Skeletal muscle satellite cell (primary cell): Measurements from ENCODE around the gene ANKRD34A.

ENCODE experiments used
- H3K27me3 ChIP-seq: 2 replicates; pipeline ENCODE4 v1.7.0; 2013; ENCODE audit warnings: low read length; ENCODE audit not compliant: control insufficient read depth, insufficient read depth
- H3K36me3 ChIP-seq: 2 replicates; pipeline ENCODE4 v1.7.0; 2013; ENCODE audit warnings: mild to moderate bottlenecking, control low read depth, low read length; ENCODE audit not compliant: insufficient read depth
- H3K4me1 ChIP-seq: 2 replicates; pipeline ENCODE4 v1.7.0; 2013; ENCODE audit warnings: low read length; ENCODE audit not compliant: control insufficient read depth, insufficient read depth
- H3K4me2 ChIP-seq: 2 replicates; pipeline ENCODE4 v1.7.0; 2013; ENCODE audit warnings: mild to moderate bottlenecking, low read length
- H3K4me3 ChIP-seq: 2 replicates; pipeline ENCODE4 v1.7.0; 2013; ENCODE audit warnings: low read length
- H3K9ac ChIP-seq: 2 replicates; pipeline ENCODE4 v1.7.0; 2013; ENCODE audit warnings: mild to moderate bottlenecking, low read depth, low read length, moderate library complexity
- H3K9me3 ChIP-seq: replicated peaks from 2 replicates; pipeline ENCODE4 v1.7.0; 2013; ENCODE audit warnings: mild to moderate bottlenecking, control low read depth, low read length

Gene ANKRD34A

GRCh38 chr1:145986551-145986950 lies 22.2 kb upstream of the ANKRD34A start:
- H3K9me3 ChIP-seq: no peaks in the 10 kb centered on the region
- H3K27me3 ChIP-seq: no peaks in the 10 kb centered on the region
- no peak overlapping the region for H3K4me3 ChIP-seq
- no peak overlapping the region for H3K4me2 ChIP-seq
- H3K9ac ChIP-seq: no peak overlapping the region
- H3K4me1 ChIP-seq: peaks cover 39% of the 10 kb centered on the region
- no peaks in the 10 kb centered on the region for H3K36me3 ChIP-seq

- no peaks in the 10 kb centered on the region for H3K27me3 ChIP-seq
- H3K9ac ChIP-seq: peak overlapping the region; percentile 56
- H3K9me3 ChIP-seq: no peaks in the 10 kb centered on the region
- H3K36me3 ChIP-seq: no peaks in the 10 kb centered on the region
- H3K4me2 ChIP-seq: peak overlapping the region; percentile 64
- H3K4me3 ChIP-seq: peak overlapping the region; percentile 45
- peaks cover 39% of the 10 kb centered on the region for H3K4me1 ChIP-seq
Measured at GRCh38 chr1:145985502-145986439, 21.4 kb upstream of the ANKRD34A start.

- peaks cover 43% of the 10 kb centered on the region for H3K4me1 ChIP-seq
- no peaks in the 10 kb centered on the region for H3K36me3 ChIP-seq
- peak overlapping the region; percentile 45 for H3K4me3 ChIP-seq
- H3K9me3 ChIP-seq: no peaks in the 10 kb centered on the region
- H3K27me3 ChIP-seq: no peaks in the 10 kb centered on the region
- H3K4me2 ChIP-seq: peak overlapping the region; percentile 64
- peak overlapping the region; percentile 56 for H3K9ac ChIP-seq
Measured at GRCh38 chr1:145985129-145985501, 20.7 kb upstream of the ANKRD34A start.

- no peak overlapping the region for H3K4me3 ChIP-seq
- H3K9ac ChIP-seq: peak overlapping the region; percentile 9
- H3K4me2 ChIP-seq: peak overlapping the region; percentile 64
- H3K36me3 ChIP-seq: no peaks in the 10 kb centered on the region
- H3K4me1 ChIP-seq: peaks cover 50% of the 10 kb centered on the region
- no peaks in the 10 kb centered on the region for H3K27me3 ChIP-seq
- H3K9me3 ChIP-seq: no peaks in the 10 kb centered on the region
Measured at GRCh38 chr1:145983960-145984830, 19.8 kb upstream of the ANKRD34A start.

GRCh38 chr1:145983206-145983675 lies 18.9 kb upstream of the ANKRD34A start:
- H3K9ac ChIP-seq: peak overlapping the region; percentile 9
- no peaks in the 10 kb centered on the region for H3K27me3 ChIP-seq
- H3K9me3 ChIP-seq: no peaks in the 10 kb centered on the region
- no peak overlapping the region for H3K4me2 ChIP-seq
- H3K4me1 ChIP-seq: peaks cover 60% of the 10 kb centered on the region
- no peak overlapping the region for H3K4me3 ChIP-seq
- peaks cover under 1% of the 10 kb centered on the region for H3K36me3 ChIP-seq

GRCh38 chr1:145982010-145982723 lies 17.8 kb upstream of the ANKRD34A start:
- no peaks in the 10 kb centered on the region for H3K27me3 ChIP-seq
- no peak overlapping the region for H3K4me3 ChIP-seq
- H3K36me3 ChIP-seq: peaks cover 3% of the 10 kb centered on the region
- H3K9ac ChIP-seq: no peak overlapping the region
- H3K9me3 ChIP-seq: no peaks in the 10 kb centered on the region
- peaks cover 69% of the 10 kb centered on the region for H3K4me1 ChIP-seq
- no peak overlapping the region for H3K4me2 ChIP-seq

- peaks cover 59% of the 10 kb centered on the region for H3K4me1 ChIP-seq
Measured at GRCh38 chr1:145980457-145980994, 16.2 kb upstream of the ANKRD34A start.

GRCh38 chr1:145979746-145980456 lies 15.5 kb upstream of the ANKRD34A start:
- H3K4me1 ChIP-seq: peaks cover 52% of the 10 kb centered on the region
- H3K27me3 ChIP-seq: no peaks in the 10 kb centered on the region
- H3K4me3 ChIP-seq: peak overlapping the region; percentile 10
- H3K9me3 ChIP-seq: no peaks in the 10 kb centered on the region
- peak overlapping the region; percentile 41 for H3K4me2 ChIP-seq
- H3K36me3 ChIP-seq: peaks cover 3% of the 10 kb centered on the region
- peak overlapping the region; percentile 32 for H3K9ac ChIP-seq

More at GRCh38 chr1:145980457-145980994, 16.2 kb upstream of the ANKRD34A start:
- no peaks in the 10 kb centered on the region for H3K9me3 ChIP-seq
- no peak overlapping the region for H3K4me3 ChIP-seq
- peaks cover 3% of the 10 kb centered on the region for H3K36me3 ChIP-seq
- no peaks in the 10 kb centered on the region for H3K27me3 ChIP-seq
- no peak overlapping the region for H3K4me2 ChIP-seq
- H3K9ac ChIP-seq: peak overlapping the region; percentile 32

- no peaks in the 10 kb centered on the region for H3K9me3 ChIP-seq
- H3K27me3 ChIP-seq: no peaks in the 10 kb centered on the region
- H3K4me1 ChIP-seq: peaks cover 46% of the 10 kb centered on the region
- peaks cover 3% of the 10 kb centered on the region for H3K36me3 ChIP-seq
- H3K4me2 ChIP-seq: peak overlapping the region; percentile 74
- peak overlapping the region; percentile 29 for H3K4me3 ChIP-seq
- peak overlapping the region; percentile 79 for H3K9ac ChIP-seq
Measured at GRCh38 chr1:145978854-145979745, 14.7 kb upstream of the ANKRD34A start.

- H3K9ac ChIP-seq: peak overlapping the region; percentile 79
- no peaks in the 10 kb centered on the region for H3K9me3 ChIP-seq
- peak overlapping the region; percentile 74 for H3K4me2 ChIP-seq
- H3K36me3 ChIP-seq: peaks cover 3% of the 10 kb centered on the region
- H3K4me3 ChIP-seq: peak overlapping the region; percentile 29
- H3K27me3 ChIP-seq: no peaks in the 10 kb centered on the region
- H3K4me1 ChIP-seq: peaks cover 39% of the 10 kb centered on the region
Measured at GRCh38 chr1:145978471-145978853, 14.1 kb upstream of the ANKRD34A start.
